Pons (tissue), 1 donor: ENCODE results near the gene TTLL11.
"Not testable (repeated sequence)": the region's sequence is repeated elsewhere in the genome, so short reads cannot be mapped to it uniquely, and the experiment has no call there.

ENCODE experiments used
- DNase-seq: peaks from one replicate; pipeline ENCODE4 v3.0.0-alpha.2; 2016; ENCODE audit warnings: low spot score

TTLL11 gene

DNA sequence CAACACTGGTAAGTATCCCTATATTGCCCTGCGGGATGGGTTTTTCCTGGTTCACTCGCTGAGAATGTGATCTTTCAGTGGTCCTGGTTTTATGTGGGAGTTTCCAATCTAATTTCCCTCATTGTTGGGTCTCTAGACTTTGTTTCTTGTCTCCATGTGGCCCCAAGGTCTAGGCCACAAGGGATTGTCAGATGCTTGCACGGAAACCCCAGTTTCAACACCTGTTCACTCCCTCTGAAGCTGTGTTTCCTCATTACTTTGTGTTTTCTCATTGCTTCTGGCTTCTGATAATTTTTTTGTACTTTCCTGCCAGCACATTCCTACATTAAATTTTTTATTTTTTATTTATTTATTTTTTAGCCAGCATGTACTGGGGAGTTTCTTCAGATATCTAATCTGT is 191.5 kb downstream of the TTLL11 start:
- no peak for DNase-seq

DNA sequence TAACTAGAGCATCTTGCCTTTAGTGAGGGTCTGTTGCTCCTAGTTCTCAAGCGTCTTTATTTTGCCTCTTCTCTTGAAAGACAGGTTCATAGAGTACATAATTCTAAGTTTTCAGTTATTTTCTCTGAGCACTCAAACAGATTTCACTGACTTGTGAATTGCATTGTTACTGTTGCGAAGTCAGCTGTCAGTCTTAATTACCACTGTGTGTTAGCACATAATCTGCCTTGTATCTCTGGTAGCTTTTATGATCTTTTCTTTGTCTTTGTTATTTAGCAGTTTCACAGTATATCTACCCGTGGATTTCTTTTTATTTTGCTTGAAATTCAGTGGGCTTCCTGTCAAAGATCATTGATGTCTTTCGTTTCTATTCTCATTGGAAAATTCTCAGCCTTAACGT is 192.9 kb downstream of the TTLL11 start:
- no peak for DNase-seq

DNA sequence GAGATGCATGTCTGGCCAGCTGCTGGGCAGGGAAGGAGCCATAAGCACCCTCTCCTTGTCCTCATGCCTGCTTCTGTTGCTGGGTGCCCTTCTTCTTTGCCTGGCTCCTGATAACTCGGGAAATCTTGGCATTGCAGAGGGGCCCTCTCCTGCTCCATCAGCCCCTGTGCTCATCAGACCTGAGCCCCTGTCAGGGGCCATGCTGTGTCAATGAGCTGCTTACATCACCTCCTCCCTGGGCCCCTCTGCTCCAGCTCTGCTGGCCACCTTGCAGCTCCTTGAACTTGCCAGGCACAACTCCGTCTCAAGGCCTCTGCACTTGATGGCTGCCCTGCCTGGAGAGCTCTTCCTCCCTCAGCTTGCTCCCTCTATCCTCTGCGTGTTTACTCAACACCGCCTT is 194.3 kb downstream of the TTLL11 start:
- DNase-seq, result no peak

DNA sequence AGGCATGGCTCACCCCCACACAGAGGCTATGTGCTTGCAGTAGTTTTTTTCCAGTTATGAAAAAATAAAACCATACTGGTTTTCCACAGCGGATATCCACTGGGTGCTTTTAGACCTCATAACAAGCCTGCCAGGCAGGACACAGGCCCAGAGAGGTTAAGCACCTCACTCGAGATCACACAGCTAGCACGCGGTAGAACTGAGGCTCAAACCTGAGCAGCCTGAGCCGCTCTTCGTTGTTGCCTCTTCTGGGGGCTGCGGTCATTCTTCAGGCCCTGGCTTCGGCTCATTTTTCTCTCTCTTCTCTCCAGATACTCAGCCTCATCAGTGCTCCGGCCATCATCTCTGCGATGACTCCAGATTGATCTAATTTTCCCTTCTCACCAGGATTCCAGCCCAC is 196.0 kb downstream of the TTLL11 start:
- no peak for DNase-seq

DNA sequence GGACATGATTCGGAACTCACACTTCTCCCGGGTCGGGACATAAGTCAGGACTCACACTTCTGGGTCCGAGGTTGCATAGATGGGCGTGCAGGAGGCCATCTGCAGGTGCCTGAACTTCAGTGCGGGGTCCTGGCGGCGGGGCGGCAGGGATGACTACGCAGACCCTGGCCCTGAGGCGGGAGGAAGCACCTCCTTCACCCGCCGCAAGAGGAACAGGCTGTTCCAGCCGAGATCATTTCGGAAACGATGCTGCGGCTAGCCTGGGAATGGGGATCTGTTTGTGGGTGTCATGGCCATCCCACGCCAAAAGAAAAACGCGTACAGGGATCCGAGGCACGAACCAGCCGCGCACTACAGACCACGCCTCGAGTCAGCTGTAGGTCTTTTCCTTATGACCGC is 196.6 kb downstream of the TTLL11 start:
- DNase-seq, result no peak

DNA sequence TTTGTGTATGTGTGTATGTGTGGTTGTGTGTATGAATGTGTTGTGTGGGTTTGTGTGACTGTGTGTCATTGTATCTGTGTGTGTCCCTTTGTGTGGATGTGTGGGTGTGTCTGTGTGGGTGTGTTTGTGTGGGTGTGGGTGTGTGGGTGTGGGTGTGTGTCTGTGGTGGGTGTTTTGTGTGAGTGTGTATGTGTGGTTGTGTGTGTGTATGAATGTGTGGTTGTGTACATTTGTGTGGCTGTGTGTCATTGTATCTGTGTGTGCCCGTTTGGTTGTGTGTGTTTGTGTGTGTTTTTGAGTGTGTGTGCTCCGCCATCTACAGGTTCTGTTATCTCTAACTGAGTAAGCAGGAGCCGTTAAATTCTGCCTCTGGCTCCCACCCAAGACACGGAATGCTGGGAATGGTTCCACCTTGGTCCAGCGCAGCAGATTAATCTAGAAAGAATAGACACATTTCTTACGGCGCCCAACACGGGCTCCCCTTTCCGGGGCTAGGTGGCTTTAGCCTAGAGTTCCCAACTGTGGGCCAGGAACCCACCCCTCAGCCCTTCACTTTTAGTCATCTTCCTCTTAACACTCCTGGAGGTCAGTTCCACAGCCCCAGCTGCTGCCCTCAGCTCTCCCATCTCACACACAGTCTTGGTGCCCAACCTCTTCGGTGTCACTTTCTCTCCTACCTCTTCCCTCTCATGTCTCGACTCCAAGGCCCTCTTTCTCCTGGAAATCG is 197.1 kb downstream of the TTLL11 start:
- no peak for DNase-seq

DNA sequence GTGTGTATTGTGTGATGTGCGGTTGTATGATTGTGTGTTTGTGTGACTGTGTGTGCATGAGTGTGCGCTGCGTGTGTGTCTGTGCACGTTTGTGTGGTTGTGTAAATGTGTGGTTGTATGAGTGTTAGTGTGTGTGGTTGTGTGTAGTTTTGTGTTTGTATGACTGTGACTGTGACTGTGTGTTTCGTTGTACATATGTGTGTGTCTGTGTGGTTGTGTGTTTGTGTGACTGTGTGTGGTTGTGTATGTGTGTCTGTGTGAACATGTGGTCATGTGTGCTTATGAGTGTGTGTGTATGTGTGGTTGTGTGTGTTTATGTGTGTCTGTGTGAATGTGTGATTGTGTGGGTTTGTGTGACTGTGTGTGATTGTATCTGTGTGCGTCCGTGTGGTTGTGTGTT is 197.8 kb downstream of the TTLL11 start:
- DNase-seq, result no peak

DNA sequence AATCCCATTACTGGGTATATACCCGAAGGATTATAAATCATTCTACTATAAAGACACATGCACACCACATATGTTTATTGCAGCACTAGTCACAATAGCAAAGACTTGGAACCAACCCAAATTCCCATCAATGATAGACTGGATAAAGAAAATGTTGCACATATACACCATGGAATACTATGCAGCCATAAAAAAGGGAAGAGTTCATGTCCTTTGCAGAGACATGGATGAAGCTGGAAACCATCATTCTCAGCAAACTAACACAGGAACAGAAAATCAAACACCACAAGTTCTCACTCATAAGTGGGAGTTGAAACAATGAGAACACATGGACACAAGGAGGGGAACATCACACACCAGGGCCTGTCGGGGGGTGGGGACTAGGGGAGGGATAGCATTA is 198.7 kb downstream of the TTLL11 start:
- not testable (repeated sequence) for DNase-seq

DNA sequence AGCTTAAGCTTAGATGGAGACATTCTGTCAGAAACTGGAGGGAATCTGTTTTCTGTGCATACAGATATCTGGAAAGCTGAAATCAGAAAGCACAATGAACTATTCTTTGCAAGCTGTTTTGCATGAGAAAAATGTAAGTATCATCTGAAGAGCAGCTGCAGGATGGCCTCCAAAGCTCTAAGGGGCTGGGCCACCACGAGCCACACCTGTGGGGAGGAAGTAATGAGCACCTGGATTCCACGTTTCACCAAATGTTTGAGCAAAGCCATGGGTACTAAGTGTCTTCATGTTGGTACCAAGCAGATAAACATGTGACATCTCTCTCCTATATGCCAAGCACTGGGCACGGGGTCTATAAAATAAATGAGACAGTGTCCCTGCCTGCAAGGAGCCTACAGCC is 199.3 kb downstream of the TTLL11 start:
- DNase-seq, result no peak

DNA sequence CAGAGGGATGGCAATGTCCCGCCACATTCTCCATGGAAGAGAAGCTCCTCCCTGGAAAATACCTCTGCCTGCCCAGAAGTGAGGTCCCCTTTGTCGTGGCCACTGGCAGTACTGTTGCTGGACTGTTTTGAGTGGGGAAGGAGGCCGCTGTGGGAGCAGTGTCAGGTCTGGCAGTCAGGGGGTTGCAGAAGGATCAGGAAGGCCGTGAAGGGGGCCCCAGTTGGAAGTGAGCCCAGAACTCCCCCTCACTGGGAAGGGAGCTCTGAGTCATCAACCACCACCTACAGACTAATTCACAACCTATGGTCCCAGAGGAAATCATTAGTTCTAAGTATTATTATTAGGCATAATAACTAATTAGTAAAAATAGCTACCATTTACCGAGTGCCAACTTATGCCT is 200.4 kb downstream of the TTLL11 start:
- DNase-seq, result no peak

DNA sequence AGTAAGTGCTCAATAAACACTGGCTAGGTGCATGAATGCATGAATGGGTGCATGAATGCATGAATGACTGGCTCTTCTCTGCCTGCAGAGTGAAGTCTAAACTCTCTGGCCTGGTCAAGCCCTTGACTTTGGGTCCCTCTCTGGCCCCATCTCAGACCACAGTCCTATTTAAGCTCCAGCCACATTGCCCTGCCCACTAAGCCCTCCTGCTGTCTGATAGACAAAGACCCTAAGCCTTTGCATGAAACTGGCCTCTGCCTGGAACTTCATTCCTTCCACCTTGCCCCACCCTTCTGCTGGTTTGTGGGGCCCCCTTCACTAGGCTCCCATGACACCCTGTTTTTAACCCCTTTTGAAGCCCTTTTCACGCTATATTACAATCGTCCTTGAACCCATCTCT is 202.4 kb downstream of the TTLL11 start:
- DNase-seq, result no peak

DNA sequence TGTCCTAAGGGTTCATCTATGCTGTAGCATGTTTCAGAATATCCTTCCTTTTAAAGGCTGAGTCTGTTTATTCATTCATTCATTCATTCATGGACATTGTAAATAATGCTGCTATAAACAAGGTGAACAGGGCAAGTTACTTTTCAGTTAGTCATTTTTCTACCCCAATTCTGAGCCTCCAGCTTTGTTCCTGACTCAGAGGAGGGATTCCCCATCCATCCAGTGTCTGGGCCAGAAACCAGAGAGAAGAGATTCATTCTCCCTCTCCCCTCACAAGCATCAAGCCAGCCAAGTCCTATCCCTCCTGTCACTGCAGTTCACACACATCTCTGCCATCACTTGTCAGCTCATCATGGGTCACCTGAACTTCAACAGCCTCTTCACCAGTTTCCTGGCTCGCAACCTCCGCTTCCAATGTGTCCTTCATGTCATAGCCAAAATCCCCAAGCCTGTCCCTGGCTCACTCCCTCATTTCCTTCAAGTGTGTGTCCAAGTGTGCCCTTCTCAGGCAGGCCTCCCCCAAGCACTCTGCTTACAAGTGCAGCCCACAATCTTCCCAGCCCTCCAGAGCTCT is 203.0 kb downstream of the TTLL11 start:
- no peak for DNase-seq

DNA sequence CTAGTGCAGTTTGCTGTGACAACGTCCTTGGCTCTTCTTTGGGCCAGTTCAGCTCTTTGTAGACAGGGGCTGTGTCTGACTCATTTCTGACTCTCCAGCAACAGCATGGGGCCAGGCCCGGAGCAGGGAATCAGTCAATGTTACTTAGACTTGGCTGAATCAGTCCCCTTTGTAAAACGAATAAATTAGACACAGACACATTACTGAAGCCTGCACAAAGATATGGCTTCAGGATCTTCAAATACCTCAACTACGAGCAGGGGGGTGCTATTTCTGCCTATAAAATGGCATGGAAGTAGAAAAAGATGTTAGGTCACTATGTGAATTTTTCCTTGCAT is 204.7 kb downstream of the TTLL11 start:
- peak; percentile 37 for DNase-seq

DNA sequence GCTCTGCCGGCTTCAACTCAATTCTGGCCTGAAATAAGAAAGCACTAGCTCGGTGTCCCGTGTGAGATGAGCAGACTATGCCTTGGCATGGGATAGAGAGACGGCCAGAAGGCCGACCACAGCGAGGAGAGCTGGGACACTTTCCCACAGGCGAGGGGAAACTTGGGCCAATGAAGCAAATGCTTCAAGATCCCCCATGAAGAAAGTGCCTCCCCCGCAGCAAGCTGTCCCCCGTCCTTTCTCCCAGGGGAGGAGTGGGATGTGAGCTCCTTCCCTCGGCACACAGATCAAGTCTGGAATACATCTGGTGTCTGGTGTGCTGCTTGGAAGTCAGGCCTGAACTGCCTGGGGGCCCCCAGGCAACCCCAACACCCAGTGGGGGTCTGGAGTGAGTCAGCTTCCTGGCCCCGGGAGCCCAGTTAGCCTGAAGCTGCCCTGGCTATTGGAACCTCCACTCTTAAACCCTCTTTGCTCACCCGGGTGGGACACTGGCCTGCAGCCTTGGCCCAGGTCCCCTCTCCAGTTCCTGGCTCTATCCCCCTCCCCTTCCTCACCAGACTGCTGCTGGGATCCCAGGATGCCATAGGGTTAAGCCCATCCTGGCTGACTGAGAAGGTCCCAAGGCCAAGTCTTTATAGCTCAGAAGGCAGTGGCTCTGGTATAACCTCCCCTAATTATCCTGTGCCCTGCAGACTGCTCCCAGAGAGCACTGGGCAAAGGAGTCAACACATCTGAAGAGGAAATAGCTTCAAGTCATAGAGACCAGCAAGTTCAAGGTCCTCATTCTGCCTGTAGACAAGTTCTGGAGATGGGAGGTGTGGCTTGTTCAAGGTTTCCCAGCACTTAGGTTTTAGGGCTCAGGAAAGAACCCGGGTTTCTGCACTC is 205.3 kb downstream of the TTLL11 start:
- DNase-seq, result no peak

DNA sequence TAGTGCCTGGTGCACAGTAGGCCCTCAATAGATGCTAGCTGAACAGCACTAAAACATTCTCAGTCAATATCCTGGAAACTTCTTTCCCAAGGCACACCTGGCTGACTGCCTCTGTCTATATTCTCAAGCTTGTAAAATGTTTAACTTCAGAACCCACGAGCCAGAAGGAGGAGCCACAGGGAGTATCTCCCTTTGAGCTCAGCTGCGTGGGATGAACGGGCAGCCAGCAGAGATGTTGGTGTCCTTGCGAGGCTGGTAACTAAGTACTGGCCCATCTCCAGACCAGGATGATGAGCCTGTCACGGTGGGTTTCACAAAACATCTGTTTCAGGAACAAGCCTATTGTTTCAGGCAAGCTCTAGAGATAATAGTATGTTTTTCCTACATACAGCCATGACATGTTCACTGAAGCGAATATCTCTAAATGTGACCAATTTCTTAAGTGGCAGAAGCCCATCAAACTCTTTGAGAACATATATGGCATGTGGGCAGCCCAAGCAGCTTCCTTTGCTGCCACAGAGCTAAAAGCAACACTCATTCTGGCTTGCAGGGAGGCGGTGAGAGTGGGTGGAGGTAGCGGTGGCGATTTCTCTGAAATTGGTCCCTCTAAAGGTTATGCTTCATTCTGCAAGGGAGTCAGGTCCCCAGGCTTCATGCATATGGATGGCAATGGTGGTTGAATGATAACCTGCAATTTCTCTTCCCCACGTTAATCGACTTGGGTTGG is 206.2 kb downstream of the TTLL11 start:
- DNase-seq, result no peak

DNA sequence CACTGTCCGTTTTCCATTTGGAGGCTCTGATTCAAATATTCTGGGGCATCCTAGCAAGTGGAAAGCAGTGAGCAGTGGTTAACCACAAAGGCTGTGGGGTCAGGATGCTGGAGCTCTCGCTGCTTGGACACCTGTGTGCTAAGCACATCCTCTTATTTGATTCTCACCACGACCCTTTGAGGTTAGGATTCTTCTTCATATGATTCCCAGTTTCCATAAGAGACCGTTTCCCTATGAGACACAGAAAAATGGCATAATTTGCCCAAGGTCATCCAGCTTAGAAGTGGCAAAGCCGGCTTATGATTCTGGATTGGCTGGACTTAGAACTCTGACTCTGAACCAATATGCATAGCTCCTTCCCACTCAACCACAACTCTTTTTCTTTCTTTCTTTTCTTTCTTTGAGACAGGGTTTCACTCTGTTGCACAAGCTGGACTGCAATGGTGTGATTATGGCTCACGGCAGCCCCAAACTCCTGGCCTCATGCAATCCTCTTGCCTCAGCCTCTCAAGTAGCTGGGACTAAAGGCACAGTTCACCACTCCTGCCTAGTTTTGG is 207.7 kb downstream of the TTLL11 start:
- DNase-seq, result no peak

DNA sequence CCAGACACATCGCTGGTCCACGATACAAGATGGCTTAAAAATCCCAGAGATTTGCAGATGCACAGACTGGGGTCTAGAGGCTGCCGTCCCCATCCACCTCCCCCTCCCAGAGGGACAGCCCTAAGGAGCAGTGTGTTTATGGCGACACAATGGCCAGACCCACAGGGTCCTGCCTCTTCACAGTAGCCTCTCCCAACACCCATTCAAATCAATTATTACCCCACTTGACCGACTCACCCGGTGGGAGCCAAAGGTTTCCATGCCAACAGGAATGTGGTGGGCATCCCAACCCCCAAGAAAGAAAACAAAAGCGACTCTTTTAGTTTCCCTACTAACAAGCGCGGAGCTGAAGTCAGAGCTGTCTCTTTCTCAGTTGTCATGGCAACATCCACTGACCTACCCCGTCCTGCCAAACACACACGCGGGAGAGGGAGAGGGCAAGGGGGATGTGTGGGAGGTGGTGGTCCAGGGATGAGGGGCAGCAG is 209.0 kb downstream of the TTLL11 start:
- peak; percentile 76 for DNase-seq

DNA sequence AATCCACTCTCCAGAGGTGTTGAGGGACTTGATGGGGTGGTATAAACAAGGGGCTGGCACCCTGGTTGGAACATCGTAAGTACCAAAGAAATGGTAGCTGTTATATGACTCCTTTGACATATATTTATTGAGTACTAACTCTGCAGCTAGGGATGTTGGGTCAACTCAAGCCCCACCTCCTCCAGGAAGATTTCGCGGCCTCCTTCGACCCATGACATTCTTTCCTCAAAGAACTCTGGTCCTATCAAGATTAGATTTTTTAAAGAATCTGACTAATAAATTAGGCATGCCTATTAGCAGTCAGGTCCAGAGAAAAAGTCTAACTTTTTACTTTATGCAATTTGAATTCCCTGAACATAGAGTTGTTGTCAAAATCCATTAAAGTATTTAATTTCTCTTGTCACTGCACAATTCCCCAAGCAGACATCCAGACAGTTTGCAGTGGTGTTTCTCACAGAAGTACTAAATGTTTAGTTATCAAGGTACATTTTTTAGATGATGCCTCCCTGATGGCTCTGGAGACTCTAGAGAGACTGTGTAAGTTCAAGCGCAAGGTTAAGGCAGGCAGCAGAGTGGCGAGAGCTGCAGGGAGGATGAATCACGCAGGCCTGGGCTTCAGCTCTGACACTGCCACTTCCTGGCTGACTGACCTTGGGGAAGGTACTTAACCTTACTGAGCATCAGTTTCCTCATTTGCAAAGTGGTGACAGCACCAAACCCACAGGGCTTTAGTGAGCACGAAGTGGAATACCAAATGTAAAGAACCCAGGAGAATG is 209.6 kb downstream of the TTLL11 start:
- DNase-seq, result no peak

DNA sequence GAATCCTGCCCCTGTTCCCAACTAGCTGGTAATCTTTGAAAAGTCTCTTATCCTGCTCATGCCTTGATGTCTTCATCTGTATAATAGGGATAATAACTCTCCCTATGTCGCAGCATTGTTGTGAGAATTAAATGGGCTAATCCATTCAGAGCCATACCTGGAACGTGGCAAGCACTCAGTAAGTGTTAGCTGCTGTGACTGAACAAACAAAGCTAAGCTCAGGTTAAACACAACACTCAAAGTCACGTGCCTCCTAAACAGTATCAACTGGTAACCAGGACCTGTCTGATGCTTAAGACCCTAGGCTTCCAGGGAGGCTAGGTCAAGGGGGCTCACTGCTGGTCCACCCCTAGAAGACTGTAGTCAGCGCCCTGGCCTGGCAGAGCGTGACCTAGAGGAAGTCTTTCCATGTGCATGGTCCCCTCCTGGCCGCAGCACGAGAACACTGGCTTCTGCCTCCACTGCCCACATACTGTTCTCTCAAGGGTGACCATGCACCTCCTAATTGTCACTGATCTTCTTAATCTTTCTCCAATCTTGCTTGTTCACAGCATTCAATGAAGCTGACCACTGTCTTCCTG is 211.1 kb downstream of the TTLL11 start:
- DNase-seq, result no peak

DNA sequence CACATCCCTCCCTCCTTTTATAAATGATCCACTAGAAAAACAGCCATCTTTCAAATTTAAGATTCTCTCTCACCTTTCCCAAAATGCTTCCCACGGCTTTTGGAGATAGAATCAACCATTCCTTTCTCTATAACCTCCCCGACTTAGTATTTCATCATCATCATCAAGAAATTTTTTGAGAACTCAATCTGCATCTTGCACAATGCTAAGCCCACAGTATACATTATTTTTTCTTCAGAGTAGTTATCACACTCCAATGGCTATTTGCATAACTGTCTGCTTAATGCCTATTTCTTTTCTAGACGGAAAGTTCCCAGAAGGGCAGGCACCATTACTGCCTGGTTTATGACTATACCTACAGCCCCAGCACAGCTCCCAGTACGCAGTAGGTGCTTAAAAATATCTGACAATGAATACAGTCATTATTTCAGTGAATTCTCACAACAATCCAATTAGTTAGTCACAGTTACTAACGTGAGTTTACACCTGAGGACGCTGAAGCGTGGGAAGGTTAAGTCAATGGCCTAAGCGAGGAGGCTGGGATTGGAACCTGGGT is 212.7 kb downstream of the TTLL11 start:
- no peak for DNase-seq
